GM19193 (cell line): Measurements from ENCODE around the gene KHDRBS1.

Source experiments
- POLR2A ChIP-seq: IDR thresholded peaks from 4 replicates; pipeline ENCODE4 v1.6.1; 2011; ENCODE audit not compliant: insufficient read depth, insufficient read length; ENCODE audit errors: extremely low read depth

KHDRBS1 gene

GRCh38 chr1:32001863-32002262 is 11.8 kb upstream of the KHDRBS1 start:
- no peak for TF ChIP-seq POLR2A

- TF ChIP-seq POLR2A, result no peak
Observed at GRCh38 chr1:32005522-32005921, 8.1 kb upstream of the KHDRBS1 start.

GRCh38 chr1:32007591-32007940 is 6.1 kb upstream of the KHDRBS1 start:
- no peak for TF ChIP-seq POLR2A

- TF ChIP-seq POLR2A, result no peak
Observed at GRCh38 chr1:32010246-32010645, 3.4 kb upstream of the KHDRBS1 start.

GRCh38 chr1:32012709-32013385 is 821 bp upstream of the KHDRBS1 start:
- TF ChIP-seq POLR2A, result no peak

- TF ChIP-seq POLR2A, result no peak
Observed at GRCh38 chr1:32014199-32014947, 705 bp downstream of the KHDRBS1 start.

- no peak for TF ChIP-seq POLR2A
Observed at GRCh38 chr1:32014948-32015273, 1.2 kb downstream of the KHDRBS1 start.

GRCh38 chr1:32020339-32020738 is 6.7 kb downstream of the KHDRBS1 start:
- no peak for TF ChIP-seq POLR2A

- no peak for TF ChIP-seq POLR2A
Observed at GRCh38 chr1:32023351-32023750, 9.7 kb downstream of the KHDRBS1 start.

- no peak for TF ChIP-seq POLR2A
Observed at GRCh38 chr1:32025515-32025914, 11.8 kb downstream of the KHDRBS1 start.

GRCh38 chr1:32028746-32029145 is 15.1 kb downstream of the KHDRBS1 start:
- no peak for TF ChIP-seq POLR2A

- no peak for TF ChIP-seq POLR2A
Observed at GRCh38 chr1:32031578-32032274, 18.1 kb downstream of the KHDRBS1 start.

- no peak for TF ChIP-seq POLR2A
Observed at GRCh38 chr1:32032275-32032615, 18.6 kb downstream of the KHDRBS1 start.

GRCh38 chr1:32035119-32035518 is 21.5 kb downstream of the KHDRBS1 start:
- TF ChIP-seq POLR2A, result no peak

GRCh38 chr1:32040711-32041110 is 27.0 kb downstream of the KHDRBS1 start:
- TF ChIP-seq POLR2A, result no peak

GRCh38 chr1:32042330-32042729 is 28.7 kb downstream of the KHDRBS1 start:
- no peak for TF ChIP-seq POLR2A
